ENCODE measurements around the gene CDH15.

DNA sequence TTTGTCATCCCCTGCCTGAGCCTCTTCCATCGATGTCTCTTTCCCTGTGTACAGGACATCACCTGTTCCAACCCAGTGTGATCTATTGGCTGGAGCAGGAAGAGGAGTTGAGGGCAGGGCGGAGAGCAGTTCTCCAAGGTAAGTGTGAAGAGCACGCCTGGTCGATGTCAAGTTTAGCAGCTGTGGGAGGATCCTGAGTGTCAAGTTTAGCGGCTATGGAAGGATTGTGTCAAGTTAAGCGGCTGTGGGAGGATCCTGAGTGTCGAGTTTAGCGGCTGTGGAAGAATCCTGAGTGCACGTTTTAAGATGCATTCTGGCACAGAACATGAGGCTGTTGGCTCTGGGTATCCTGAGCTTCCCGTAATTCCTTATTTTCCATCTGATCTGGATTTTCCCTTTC is 53.1 kb downstream of the CDH15 start:
- TF ChIP-seq, protein P1, sequence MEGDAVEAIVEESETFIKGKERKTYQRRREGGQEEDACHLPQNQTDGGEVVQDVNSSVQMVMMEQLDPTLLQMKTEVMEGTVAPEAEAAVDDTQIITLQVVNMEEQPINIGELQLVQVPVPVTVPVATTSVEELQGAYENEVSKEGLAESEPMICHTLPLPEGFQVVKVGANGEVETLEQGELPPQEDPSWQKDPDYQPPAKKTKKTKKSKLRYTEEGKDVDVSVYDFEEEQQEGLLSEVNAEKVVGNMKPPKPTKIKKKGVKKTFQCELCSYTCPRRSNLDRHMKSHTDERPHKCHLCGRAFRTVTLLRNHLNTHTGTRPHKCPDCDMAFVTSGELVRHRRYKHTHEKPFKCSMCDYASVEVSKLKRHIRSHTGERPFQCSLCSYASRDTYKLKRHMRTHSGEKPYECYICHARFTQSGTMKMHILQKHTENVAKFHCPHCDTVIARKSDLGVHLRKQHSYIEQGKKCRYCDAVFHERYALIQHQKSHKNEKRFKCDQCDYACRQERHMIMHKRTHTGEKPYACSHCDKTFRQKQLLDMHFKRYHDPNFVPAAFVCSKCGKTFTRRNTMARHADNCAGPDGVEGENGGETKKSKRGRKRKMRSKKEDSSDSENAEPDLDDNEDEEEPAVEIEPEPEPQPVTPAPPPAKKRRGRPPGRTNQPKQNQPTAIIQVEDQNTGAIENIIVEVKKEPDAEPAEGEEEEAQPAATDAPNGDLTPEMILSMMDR (IDR thresholded peaks at IDR 0.05; ENCODE audit: low read depth, low read length, poor library complexity, severe bottlenecking), result no peak
- no peak for TF ChIP-seq EZH2phosphoT487 (IDR thresholded peaks at IDR 0.05; ENCODE audit: borderline replicate concordance, low read length)
